ENCODE results near the gene ICAM1.

DNA sequence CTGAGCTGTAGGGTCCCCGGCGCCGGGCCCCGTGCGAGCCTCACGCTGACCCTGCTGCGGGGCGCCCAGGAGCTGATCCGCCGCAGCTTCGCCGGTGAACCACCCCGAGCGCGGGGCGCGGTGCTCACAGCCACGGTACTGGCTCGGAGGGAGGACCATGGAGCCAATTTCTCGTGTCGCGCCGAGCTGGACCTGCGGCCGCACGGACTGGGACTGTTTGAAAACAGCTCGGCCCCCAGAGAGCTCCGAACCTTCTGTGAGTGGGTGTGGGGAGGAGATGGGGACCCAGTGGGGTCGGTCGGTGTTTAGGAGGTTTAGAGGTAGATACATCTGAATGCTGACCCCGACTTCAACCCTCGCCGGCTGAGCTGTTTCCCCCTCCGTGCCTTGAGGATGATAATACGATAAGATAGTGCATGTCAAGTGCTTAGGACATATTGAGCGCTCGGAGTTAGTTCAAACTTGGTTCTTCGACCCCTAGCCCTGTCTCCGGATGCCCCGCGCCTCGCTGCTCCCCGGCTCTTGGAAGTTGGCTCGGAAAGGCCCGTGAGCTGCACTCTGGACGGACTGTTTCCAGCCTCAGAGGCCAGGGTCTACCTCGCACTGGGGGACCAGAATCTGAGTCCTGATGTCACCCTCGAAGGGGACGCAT, 20.8 kb downstream of the ICAM1 start:
- TF ChIP-seq CTCF (conservative IDR thresholded peaks at IDR 0.05) (no peak), EZH2 (IDR thresholded peaks at IDR 0.05; ENCODE audit: low read depth) (no peak)

Data from PC-9 (cell line).